Tibial artery (tissue), 4 donors: ENCODE data around the gene RRM1.

ENCODE experiments used
- DNase-seq, 2 donors: peaks; one replicate each; pipeline ENCODE4 v3.0.0-alpha.2; 2019
- H3K27ac ChIP-seq, 2 donors: fragments of 200-600 bp; sonication (generic) in 1 of 2; 1 replicate in 1 of 2; 2 replicates in 1 of 2; pipeline ENCODE4 v1.5.1; 2018 to 2019; ENCODE audit warnings: mild to moderate bottlenecking in 1 of 2
- H3K27me3 ChIP-seq, 2 donors: fragments of 200-600 bp; sonication (generic) in 1 of 2; one replicate each; pipeline versions ENCODE4 v1.5.1 to v1.6.0; 2016 to 2019
- H3K36me3 ChIP-seq, 3 donors: fragments of 200-600 bp; sonication (generic) in 2 of 3; one replicate each; pipeline ENCODE4 v1.5.1; 2016 to 2019; ENCODE audit warnings: mild to moderate bottlenecking in 2 of 3
- H3K4me1 ChIP-seq, 4 donors: fragments of 200-600 bp; sonication (generic) in 2 of 4; 1 replicate in 3 of 4; 2 replicates in 1 of 4; pipeline ENCODE4 v1.5.1; 2016 to 2019
- H3K4me3 ChIP-seq, 2 donors: fragments of 200-600 bp; sonication (generic) in 1 of 2; 1 replicate in 1 of 2; 2 replicates in 1 of 2; pipeline ENCODE4 v1.5.1; 2018 to 2019; ENCODE audit warnings: mild to moderate bottlenecking in 2 of 2
- H3K9me3 ChIP-seq, 3 donors: fragments of 200-600 bp; sonication (generic) in 1 of 3; one replicate each; pipeline ENCODE4 v1.5.1; 2016 to 2019
- CTCF ChIP-seq, 2 experiments: fragments of 200-600 bp in 1 of 2; fragments of 450-650 bp in 1 of 2; IDR thresholded peaks; one replicate each; pipeline ENCODE4 v1.5.1; 2017 to 2019; ENCODE audit warnings: antibody characterized with exemption in 2 of 2, mild to moderate bottlenecking in 1 of 2, moderate library complexity in 1 of 2
- intact Hi-C: fragments of 100-400 bp; cut with DNase I; formaldehyde crosslinking; loops from one replicate; pipeline ENCODE4 v1.15.0; 2023; ENCODE audit warnings: low total_unique reads

Gene RRM1

GRCh38 chr11:4090258-4090657, 4.3 kb upstream of the RRM1 start:
- peaks cover 8 to 64% (median 40%) of the 10 kb centered on the region in 3 donors for H3K36me3 ChIP-seq

GRCh38 chr11:4092026-4092425, 2.6 kb upstream of the RRM1 start:
- Histone ChIP-seq H3K4me1 (peaks cover 0 to 19% (median 10%) of the 10 kb centered on the region in 4 donors), H3K36me3 (peaks cover 4 to 48% (median 30%) of the 10 kb centered on the region in 3 donors), H3K27me3 (no peaks in the 10 kb centered on the region), H3K9me3 (no peaks in the 10 kb centered on the region), H3K4me3 (no peak overlapping the region), H3K27ac (no peak overlapping the region)
- no peak for DNase-seq
- TF ChIP-seq CTCF (IDR thresholded peaks at IDR 0.05) = no peak
- intact Hi-C loops = loop anchor here (5.0 kb wide), 1 partner anchor 250 kb away; the partner anchor contains the start of gene RHOG

More at GRCh38 chr11:4090258-4090657, 4.3 kb upstream of the RRM1 start:
- Histone ChIP-seq H3K27me3 (no peaks in the 10 kb centered on the region), H3K9me3 (no peaks in the 10 kb centered on the region), H3K4me3 (no peak overlapping the region), H3K27ac (no peak overlapping the region), H3K4me1 (peaks cover 0 to 7% (median 2%) of the 10 kb centered on the region in 4 donors)
- no peak for DNase-seq
- TF ChIP-seq CTCF (IDR thresholded peaks at IDR 0.05) = no peak
- intact Hi-C loops = loop anchor here (5.0 kb wide), 1 partner anchor 248 kb away; the partner anchor contains the start of gene RHOG

GRCh38 chr11:4093519-4094347, 866 bp upstream of the RRM1 start:
- intact Hi-C loops = loop anchor here (5.0 kb wide), 1 partner anchor 251 kb away; the partner anchor contains the start of gene RHOG

GRCh38 chr11:4095509-4096230, 1.1 kb downstream of the RRM1 start:
- no peak for DNase-seq
- TF ChIP-seq CTCF (IDR thresholded peaks at IDR 0.05) = no peak
- intact Hi-C loops = no loop called here
- Histone ChIP-seq H3K4me3 (peak overlapping the region; percentile 65 to 68), H3K9me3 (no peaks in the 10 kb centered on the region), H3K4me1 (peaks cover 0 to 24% (median 11%) of the 10 kb centered on the region in 4 donors), H3K36me3 (peaks cover 0 to 18% (median 8%) of the 10 kb centered on the region in 3 donors), H3K27ac (peak overlapping the region; percentile 85 to 86), H3K27me3 (no peaks in the 10 kb centered on the region)

More at GRCh38 chr11:4093519-4094347, 866 bp upstream of the RRM1 start:
- peaks cover 0 to 24% (median 11%) of the 10 kb centered on the region in 4 donors for H3K4me1 ChIP-seq
- H3K27me3 ChIP-seq = no peaks in the 10 kb centered on the region
- no peak for DNase-seq
- H3K36me3 ChIP-seq = peaks cover 0 to 32% (median 17%) of the 10 kb centered on the region in 3 donors
- peak overlapping the region; percentile 85 to 86 for H3K27ac ChIP-seq
- no peaks in the 10 kb centered on the region for H3K9me3 ChIP-seq
- H3K4me3 ChIP-seq = peak overlapping the region; percentile 65 to 68
- TF ChIP-seq CTCF (IDR thresholded peaks at IDR 0.05) = no peak

- no peak overlapping the region for H3K27ac ChIP-seq
- no peak for DNase-seq
- H3K4me3 ChIP-seq = no peak overlapping the region
- intact Hi-C loops = no loop called here
- H3K4me1 ChIP-seq = peaks cover 0 to 24% (median 11%) of the 10 kb centered on the region in 4 donors
- H3K27me3 ChIP-seq = no peaks in the 10 kb centered on the region
- TF ChIP-seq CTCF (IDR thresholded peaks at IDR 0.05) = no peak
- H3K36me3 ChIP-seq = peaks cover 4 to 12% (median 12%) of the 10 kb centered on the region in 3 donors
- H3K9me3 ChIP-seq = no peaks in the 10 kb centered on the region
Measured at GRCh38 chr11:4098026-4098621, 3.5 kb downstream of the RRM1 start.
